ACHN (cell line): ENCODE results near the gene KIFC1.

Experiments
- DNase-seq: peaks from one replicate; pipeline ENCODE4 v3.0.0-alpha.2; 2015
- in situ Hi-C: cut with HindIII; loops from 2 replicates; pipeline ENCODE4 v1.10.0; 2017; ENCODE audit warnings: low sequenced_read_pairs, low pct_ligation_motif_present, low pct_unique_long_range_greater_than_20kb

The KIFC1 gene

DNA sequence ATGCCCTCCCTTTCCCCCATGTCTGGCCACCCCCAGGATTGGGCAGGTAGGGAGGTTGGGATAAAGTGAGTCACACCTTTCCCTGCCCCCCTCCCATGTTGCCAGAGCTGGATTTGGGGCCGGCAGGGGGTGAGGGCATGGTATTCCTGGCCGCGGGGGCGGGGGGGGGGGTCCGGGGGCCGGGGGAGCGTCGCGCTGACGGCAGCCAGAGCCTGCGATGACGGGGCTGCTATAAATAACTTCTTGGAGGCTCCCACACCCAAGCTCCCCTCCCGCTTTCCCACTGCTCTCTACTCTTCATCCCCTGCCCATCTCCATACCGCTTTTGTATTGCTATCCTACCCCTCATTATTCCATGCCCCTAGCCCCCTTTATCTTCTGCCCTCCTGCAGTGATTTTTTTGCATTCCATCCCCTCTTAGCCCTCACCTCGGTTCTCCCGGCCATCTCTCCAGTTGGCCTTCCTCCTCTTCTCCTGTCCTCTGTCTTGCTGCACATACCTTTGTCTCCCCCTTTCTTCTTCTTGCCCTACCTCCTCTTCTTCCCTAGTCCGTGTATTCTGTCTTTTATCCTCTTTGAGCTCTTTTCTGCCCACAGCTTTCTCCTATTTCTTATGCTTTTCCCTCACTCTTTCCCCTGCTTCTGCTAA, 42.0 kb downstream of the KIFC1 start:
- in situ Hi-C loops, result no loop called here
- no peak for DNase-seq

DNA sequence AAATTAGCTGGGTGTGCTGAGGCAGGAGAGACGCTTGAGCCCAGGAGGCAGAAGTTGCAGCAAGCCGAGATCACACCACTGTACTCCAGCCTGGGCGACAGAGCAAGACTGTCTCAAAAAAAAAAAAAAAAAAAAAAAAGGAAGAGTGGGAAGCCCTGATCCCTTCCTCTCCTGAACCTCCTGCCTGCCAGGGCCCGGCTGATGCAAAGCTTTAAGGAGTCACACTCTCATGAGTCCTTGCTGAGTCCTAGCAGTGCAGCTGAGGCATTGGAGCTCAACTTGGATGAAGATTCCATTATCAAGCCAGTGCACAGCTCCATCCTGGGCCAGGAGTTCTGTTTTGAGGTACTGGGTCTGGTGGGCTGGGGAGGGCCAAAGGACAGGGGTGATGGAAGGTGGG, 43.3 kb downstream of the KIFC1 start:
- in situ Hi-C loops, result no loop called here
- no peak for DNase-seq

DNA sequence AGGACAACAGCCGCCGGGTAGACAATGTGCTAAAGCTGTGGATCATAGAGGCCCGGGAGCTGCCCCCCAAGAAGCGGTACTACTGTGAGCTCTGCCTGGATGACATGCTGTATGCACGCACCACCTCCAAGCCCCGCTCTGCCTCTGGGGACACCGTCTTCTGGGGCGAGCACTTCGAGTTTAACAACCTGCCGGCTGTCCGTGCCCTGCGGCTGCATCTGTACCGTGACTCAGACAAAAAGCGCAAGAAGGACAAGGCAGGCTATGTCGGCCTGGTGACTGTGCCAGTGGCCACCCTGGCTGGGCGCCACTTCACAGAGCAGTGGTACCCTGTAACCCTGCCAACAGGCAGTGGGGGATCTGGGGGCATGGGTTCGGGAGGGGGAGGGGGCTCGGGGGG, 46.0 kb downstream of the KIFC1 start:
- in situ Hi-C loops, result no loop called here
- no peak for DNase-seq

DNA sequence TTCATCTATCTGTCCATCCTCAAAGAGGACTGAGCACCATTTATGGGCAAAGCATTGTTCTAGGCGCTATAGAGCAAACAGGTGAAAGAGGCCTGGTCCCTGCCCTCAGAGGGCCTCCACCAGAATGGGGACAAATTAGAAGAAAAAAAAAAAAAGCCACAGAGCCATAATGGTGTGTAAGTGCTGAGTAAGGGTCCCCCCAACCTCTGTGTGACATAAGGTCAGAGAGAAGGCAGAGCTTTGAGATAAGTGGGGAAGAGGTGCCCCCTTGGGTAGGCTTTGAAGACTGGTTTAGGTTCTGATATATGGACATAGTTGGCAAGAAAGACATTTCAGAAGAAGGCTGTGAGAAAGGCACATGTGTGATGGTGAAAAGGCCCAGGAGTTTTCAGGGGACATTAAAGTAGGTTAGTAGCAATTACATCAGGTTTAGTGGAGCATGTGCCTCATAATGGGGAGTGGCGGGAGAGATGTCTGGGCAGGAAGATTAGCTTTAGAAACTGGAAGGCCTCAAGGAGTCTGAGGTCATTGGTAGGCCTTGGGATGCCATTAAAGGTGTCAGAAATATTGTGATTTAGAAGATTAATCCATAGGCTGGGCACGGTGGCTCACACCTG, 47.5 kb downstream of the KIFC1 start:
- DNase-seq, result no peak

DNA sequence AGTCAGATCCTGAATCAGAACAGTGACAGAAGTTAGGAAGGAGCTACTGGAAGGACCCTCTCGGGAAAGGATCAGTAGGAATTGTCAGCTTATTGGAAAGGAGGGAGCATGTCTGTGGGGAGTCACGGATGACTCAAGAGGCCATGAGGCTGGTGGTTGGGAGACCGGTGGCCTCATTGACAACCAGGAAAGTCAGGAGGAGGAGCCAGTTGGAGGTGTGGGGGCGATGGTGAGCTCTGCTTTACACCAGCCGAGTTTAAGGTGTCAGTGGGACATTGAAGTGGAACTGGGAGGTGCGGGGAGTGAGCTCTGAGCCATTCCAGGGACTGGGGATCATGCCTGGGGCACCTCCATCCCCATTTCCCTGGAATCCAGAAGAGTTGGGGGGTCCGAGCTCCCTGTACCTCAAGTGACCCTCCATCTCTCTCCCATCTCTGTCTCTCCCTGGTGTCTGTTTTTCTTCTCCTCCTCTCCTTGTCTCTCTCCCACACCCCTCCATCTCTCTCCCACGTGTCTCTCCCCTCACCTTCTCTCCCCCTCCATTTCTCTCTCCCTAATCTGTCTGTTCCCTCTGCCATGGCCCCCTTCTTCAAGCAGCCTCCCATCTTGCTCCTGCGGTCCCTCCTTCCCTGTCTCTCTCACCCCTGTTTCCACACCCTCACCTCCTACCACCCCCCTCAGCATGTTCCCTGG, 48.5 kb downstream of the KIFC1 start:
- DNase-seq, result no peak
- in situ Hi-C loops, result no loop called here

More for the DNA sequence above, 47.5 kb downstream of the KIFC1 start:
- in situ Hi-C loops, result no loop called here

DNA sequence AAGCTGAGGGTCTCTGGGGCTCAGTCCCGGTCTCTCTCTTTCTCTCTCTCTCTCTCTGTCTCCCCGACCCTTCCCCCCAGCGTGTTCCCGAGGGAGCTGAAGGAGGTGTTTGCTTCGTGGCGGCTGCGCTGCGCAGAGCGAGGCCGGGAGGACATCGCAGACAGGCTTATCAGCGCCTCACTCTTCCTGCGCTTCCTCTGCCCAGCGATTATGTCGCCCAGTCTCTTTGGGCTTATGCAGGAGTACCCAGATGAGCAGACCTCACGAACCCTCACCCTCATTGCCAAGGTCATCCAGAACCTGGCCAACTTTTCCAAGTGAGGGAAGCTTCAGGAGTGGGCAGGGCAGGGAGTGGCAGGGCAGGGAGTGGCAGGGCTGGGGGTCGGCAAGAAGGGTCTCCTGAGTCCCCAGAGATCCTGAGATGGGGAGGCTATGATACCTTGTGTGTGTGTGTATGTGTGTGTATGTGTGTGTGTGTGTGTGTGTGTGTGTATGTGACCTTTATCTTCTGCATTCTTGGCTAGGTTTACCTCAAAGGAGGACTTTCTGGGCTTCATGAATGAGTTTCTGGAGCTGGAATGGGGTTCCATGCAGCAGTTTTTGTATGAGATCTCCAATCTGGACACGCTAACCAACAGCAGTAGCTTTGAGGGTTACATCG, 49.2 kb downstream of the KIFC1 start:
- in situ Hi-C loops, result no loop called here

DNA sequence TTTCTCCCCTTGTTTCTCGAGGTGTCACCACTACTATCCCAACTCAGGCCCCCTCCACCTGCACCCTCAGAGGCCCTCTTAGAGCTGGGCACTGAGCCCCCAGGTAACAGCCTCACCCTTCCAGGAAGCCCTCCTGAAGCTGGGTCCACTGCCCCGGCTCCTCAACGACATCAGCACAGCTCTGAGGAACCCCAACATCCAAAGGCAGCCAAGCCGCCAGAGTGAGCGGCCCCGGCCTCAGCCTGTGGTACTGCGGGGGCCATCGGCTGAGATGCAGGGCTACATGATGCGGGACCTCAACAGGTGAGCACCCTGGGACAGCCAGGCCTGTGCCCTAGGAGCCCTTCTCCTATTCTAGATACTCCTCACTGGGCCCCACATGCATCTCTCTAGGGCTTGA, 49.8 kb downstream of the KIFC1 start:
- no peak for DNase-seq
- in situ Hi-C loops, result no loop called here

More for the DNA sequence above, 49.2 kb downstream of the KIFC1 start:
- DNase-seq, result no peak

DNA sequence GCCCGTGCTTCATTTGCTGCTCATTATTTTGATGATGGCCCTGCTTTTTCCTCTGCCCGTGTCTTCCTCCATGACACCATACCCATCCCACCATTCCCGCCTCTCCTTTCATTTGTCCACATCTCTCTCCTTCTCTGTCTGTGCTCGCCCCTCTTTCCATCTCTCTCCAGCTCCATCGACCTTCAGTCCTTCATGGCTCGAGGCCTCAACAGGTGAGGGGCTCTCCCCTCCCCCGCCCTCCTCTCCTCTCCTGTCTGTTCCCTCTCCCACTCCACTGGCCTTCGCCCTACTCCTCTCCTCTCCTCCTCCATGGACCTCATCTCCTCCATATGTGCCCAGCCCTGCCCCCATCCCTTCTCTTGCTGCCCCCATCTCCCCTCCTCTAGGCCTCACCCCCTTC, 50.7 kb downstream of the KIFC1 start:
- no peak for DNase-seq
- in situ Hi-C loops, result no loop called here

DNA sequence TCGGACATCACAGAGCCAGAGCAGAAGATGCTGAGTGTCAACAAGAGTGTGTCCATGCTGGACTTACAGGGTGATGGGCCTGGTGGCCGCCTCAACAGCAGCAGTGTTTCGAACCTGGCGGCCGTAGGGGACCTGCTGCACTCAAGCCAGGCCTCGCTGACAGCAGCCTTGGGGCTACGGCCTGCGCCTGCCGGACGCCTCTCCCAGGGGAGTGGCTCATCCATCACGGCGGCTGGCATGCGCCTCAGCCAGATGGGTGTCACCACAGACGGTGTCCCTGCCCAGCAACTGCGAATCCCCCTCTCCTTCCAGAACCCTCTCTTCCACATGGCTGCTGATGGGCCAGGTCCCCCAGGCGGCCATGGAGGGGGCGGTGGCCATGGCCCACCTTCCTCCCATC, 51.4 kb downstream of the KIFC1 start:
- in situ Hi-C loops, result no loop called here
- no peak for DNase-seq

DNA sequence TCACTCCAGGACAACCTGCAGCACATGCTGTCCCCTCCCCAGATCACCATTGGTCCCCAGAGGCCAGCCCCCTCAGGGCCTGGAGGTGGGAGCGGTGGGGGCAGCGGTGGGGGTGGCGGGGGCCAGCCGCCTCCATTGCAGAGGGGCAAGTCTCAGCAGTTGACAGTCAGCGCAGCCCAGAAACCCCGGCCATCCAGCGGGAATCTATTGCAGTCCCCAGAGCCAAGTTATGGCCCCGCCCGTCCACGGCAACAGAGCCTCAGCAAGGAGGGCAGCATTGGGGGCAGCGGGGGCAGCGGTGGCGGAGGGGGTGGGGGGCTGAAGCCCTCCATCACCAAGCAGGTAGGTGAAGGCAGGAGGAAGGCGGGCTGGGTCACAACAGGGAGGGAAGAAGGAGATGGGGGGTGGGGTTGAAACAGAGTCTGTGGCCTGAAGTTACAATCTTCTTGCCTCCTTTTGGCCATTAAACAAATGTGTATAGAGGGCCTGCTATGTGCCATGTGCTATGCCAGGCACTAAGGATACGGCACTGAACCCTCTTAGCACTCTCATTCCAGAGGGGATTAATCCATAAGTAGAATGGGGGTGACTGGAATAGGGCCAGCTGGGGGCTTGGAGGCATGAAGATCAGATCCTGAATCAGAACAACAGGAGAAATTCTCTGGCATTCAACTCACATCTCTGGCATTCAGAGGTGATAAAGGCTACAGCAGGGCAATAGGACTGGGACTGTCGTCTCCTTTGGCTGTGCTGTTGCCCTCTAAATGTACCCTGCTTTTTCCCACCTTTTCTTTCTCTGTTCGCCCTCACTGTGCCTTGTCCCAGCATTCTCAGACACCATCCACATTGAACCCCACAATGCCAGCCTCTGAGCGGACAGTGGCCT, 52.2 kb downstream of the KIFC1 start:
- in situ Hi-C loops, result no loop called here
- DNase-seq, result no peak

DNA sequence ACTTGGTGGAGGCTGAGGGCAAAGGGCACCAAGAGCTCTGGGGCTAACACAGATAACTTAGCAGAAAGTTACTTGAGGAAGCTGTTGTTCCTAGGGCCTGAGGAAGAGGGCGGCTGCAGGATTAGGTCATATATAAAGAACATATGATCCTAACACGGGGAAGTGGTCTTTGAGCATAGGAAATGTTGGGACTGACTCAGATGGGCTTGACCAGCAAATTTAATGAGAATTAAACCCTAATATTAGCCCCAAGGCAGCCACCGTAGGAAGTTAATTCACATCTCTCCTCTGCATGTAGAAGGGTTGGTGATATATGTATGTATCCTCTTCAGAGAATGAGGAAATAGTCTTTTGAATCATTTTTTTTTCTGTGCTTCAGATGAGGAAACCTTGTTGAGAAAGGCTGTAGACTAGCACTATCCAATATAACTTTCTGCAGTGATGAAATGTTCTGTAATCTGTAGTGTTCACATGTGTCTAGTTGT, 53.5 kb downstream of the KIFC1 start:
- DNase-seq, result no peak
- in situ Hi-C loops, result no loop called here

DNA sequence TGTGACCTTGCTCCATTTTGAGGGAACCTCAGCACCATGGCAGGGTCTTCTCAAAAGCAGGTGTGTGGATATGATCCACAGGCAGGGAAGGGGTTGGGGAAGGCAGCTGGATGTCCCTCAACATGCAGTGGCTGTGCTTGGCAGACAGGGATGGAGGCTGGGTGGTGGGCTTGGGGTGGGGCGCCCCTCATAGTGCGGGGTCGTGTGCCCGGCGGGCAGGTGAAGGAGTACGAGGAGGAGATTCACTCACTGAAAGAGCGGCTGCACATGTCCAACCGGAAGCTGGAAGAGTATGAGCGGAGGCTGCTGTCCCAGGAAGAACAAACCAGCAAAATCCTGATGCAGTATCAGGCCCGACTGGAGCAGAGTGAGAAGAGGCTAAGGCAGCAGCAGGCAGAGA, 54.7 kb downstream of the KIFC1 start:
- in situ Hi-C loops, result no loop called here

DNA sequence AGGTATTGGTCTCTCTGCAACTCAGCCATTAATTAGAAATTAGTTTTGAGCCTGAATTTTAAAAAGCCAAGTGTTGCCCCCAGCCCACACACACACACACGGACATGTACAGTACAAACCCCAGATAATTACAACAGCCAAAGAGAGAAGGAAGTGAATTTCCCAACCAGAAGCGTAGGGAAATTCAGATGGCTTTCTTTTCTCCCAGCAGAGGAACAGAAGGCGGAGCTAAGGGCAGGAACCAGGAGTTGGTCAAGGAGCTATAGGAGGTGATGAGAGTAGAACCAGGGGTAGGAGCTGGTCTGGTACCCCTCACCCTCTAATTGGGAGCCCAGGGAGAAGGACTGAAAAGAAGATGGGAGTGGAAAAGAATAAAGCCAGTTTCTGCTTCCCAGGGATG, 58.8 kb downstream of the KIFC1 start:
- DNase-seq, result no peak
- in situ Hi-C loops, result no loop called here

More for the DNA sequence above, 54.7 kb downstream of the KIFC1 start:
- no peak for DNase-seq

DNA sequence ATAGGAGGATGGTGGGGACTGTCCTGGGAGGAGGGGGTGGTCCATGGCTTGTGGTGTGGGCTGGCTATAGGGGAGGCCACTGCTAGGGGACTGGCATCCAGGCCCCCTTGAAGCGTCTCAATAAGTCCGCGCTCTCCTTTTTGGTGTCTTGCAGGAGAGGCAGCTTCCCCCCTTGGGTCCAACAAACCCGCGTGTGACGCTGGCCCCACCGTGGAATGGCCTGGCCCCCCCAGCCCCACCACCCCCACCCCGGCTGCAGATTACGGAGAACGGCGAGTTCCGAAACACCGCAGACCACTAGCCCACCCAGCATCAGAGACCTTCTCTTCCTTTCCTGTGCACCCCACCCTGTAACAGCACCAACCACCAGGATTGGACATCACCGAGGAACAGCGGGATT, 60.0 kb downstream of the KIFC1 start:
- DNase-seq, result no peak
- in situ Hi-C loops, result no loop called here

DNA sequence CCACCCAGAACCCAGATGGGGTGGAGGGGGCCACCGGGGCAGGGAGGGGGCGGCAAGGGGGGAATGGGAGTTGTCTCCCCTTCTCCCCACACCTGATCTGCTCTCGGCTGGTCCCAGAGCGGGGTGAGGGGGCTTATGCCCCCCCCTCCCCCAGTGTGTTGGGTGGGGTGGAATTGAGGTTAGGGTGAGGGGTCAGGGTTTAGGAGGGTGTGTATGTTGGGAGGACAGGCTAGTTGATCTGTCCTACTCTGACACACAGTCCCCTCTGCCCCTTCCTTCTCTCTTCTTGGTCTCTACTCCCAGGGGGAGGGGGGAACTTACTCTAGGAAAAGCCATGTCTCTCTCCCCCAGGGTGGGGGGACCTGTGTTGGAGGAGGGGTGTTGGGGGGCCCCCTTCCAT, 60.9 kb downstream of the KIFC1 start:
- no peak for DNase-seq
- in situ Hi-C loops, result no loop called here

DNA sequence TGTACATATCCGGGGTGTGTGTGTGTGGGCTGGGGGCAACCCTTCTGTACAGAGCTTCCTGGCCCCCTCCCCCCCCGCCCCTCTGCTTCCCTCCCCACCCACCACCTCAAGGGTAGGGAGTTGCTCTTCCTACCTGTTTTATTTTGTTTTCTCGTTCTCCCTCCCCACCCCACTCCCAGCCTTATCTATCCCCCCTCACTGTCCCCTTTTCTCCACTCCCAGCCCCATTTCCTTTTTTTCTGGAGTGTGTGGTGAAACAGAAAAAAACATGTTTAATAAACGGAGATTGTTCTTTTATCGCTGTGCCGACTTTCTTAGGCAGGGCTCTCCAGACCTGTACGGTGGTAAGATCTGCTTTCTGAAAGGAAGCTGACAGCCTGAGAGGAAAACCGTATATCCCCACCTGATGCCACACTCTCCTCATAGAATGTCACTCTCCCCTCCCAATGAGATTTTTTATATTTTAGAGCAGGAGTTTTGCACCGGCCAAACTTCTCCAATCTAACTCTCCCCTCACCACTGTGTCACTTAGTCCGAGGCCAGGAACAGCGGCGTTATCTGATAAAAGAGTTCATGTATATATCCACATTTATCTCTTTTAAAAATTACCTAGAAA, 61.9 kb downstream of the KIFC1 start:
- in situ Hi-C loops, result no loop called here
- no peak for DNase-seq

DNA sequence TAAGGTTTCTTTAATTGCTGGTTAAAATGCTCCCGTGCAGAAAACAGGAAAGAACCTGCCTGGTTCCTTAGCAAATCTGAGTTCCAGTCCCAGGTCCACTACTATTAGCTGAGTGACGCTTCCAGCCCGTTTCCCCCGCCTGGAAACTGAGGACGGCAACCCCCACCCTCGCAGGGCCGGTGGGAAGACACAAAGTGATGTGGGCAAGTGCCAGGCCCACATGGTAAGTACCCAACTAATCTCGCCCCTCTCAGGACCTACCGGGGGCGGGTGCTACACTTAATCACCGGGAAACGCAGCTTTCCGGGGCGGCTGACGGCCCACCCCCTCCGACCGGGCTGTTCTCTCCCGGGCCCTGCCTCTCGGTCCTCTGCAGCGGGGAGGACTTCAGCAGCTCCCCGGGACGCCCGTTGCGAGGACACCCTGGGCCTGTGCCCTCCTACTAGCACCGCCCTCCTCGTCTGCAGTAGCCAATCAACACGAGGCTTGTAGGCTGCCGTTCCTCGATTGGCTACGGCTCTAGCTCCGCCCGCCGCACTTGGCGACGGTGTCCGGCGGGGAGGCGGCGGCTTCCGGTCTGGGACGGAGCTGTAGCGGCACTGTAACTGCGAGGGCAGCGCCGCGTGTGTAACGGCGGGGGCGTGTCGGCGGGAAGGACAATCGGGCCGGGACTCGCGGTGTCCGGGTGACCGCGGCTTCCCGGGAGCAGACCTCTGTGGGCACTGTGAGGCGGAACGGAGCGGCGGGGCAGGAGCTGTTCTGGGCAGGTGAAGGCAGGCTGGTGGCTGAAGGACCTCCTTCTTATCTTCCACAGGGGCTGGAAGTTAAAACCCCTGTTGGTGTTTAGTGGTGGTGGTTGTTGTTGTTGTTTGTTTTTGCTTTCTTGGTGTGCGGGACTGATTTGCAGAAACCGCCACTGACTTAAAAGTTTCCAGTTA, 62.7 kb downstream of the KIFC1 start, which contains the start of gene ZBTB9:
Gene ZBTB9 (plus strand): TSS at position 568 of the 938 bp plus-strand sequence. CDS start 525 bp downstream, outside the sequence.
- peak; percentile 95 for DNase-seq
- in situ Hi-C loops, result no loop called here
